KMS-11 (cell line): ENCODE measurements around the gene CACNA1G.

Experiments used
- H2AFZ ChIP-seq: fragments of 200-600 bp; sonication (generic); 2 replicates; pipeline ENCODE4 v1.6.1; 2016; ENCODE audit warnings: antibody characterized with exemption, mixed run types, low read depth
- H3K27ac ChIP-seq: fragments of 200-600 bp; sonication (generic); 2 replicates; pipeline ENCODE4 v1.6.1; 2016; ENCODE audit warnings: mild to moderate bottlenecking, mixed run types
- H3K27me3 ChIP-seq: fragments of 200-600 bp; sonication (generic); 2 replicates; pipeline ENCODE4 v1.6.1; 2017; ENCODE audit warnings: mild to moderate bottlenecking, low read depth, mixed run types, moderate library complexity; ENCODE audit not compliant: insufficient read depth
- H3K36me3 ChIP-seq: fragments of 200-600 bp; sonication (generic); 2 replicates; pipeline ENCODE4 v1.6.1; 2017; ENCODE audit warnings: mild to moderate bottlenecking, mixed run types; ENCODE audit not compliant: insufficient read depth
- H3K4me1 ChIP-seq: fragments of 200-600 bp; sonication (generic); 2 replicates; pipeline ENCODE4 v1.6.1; 2016; ENCODE audit warnings: mild to moderate bottlenecking, low read depth, mixed run types; ENCODE audit not compliant: poor library complexity, severe bottlenecking
- H3K4me2 ChIP-seq: fragments of 200-600 bp; sonication (generic); 2 replicates; pipeline ENCODE4 v1.7.0; 2016; ENCODE audit warnings: mild to moderate bottlenecking, mixed run types
- H3K4me3 ChIP-seq: fragments of 200-600 bp; sonication (generic); IDR thresholded peaks from 2 replicates; pipeline ENCODE4 v1.6.1; 2017; ENCODE audit warnings: low read depth, low read length, mixed read lengths; ENCODE audit not compliant: insufficient read depth
- H3K79me2 ChIP-seq: fragments of 200-600 bp; sonication (generic); 2 replicates; pipeline ENCODE4 v1.6.1; 2016; ENCODE audit warnings: low read depth, mixed run types; ENCODE audit not compliant: insufficient read depth
- H3K9ac ChIP-seq: fragments of 200-600 bp; sonication (generic); 2 replicates; pipeline ENCODE4 v1.6.1; 2016; ENCODE audit warnings: mild to moderate bottlenecking, mixed run types
- H4K20me1 ChIP-seq: fragments of 200-600 bp; sonication (generic); 2 replicates; pipeline ENCODE4 v1.6.1; 2016; ENCODE audit warnings: mild to moderate bottlenecking, mixed run types; ENCODE audit not compliant: insufficient read depth
- TF ChIP-seq, protein P1 (sequence below): fragments of 200-600 bp; sonication (generic); conservative IDR thresholded peaks from 2 replicates; pipeline ENCODE4 v1.6.1; 2017; ENCODE audit warnings: low read depth, mild to moderate bottlenecking, antibody characterized with exemption, low read length, moderate library complexity, mixed read lengths

The CACNA1G gene

GRCh38 chr17:50631195-50631907 lies 70.8 kb downstream of the CACNA1G start:
- H3K27ac ChIP-seq = no peak overlapping the region
- no peaks in the 10 kb centered on the region for H3K79me2 ChIP-seq
- H3K4me1 ChIP-seq = no peaks in the 10 kb centered on the region
- H4K20me1 ChIP-seq = no peaks in the 10 kb centered on the region
- peaks cover 80% of the 10 kb centered on the region for H3K27me3 ChIP-seq
- H3K4me3 ChIP-seq = no peak overlapping the region
- no peak overlapping the region for H3K9ac ChIP-seq
- no peaks in the 10 kb centered on the region for H3K36me3 ChIP-seq
- no peak overlapping the region for H3K4me2 ChIP-seq
- TF ChIP-seq, protein P1, sequence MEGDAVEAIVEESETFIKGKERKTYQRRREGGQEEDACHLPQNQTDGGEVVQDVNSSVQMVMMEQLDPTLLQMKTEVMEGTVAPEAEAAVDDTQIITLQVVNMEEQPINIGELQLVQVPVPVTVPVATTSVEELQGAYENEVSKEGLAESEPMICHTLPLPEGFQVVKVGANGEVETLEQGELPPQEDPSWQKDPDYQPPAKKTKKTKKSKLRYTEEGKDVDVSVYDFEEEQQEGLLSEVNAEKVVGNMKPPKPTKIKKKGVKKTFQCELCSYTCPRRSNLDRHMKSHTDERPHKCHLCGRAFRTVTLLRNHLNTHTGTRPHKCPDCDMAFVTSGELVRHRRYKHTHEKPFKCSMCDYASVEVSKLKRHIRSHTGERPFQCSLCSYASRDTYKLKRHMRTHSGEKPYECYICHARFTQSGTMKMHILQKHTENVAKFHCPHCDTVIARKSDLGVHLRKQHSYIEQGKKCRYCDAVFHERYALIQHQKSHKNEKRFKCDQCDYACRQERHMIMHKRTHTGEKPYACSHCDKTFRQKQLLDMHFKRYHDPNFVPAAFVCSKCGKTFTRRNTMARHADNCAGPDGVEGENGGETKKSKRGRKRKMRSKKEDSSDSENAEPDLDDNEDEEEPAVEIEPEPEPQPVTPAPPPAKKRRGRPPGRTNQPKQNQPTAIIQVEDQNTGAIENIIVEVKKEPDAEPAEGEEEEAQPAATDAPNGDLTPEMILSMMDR = no peak
- no peak overlapping the region for H2AFZ ChIP-seq

GRCh38 chr17:50631908-50632571 lies 71.5 kb downstream of the CACNA1G start:
- no peaks in the 10 kb centered on the region for H3K4me1 ChIP-seq
- no peak overlapping the region for H2AFZ ChIP-seq
- no peak overlapping the region for H3K4me2 ChIP-seq
- TF ChIP-seq, protein P1 = no peak
- no peak overlapping the region for H3K27ac ChIP-seq
- H3K36me3 ChIP-seq = no peaks in the 10 kb centered on the region
- no peak overlapping the region for H3K9ac ChIP-seq
- no peaks in the 10 kb centered on the region for H4K20me1 ChIP-seq
- no peaks in the 10 kb centered on the region for H3K79me2 ChIP-seq
- H3K4me3 ChIP-seq = no peak overlapping the region
- H3K27me3 ChIP-seq = peaks cover 78% of the 10 kb centered on the region

DNA sequence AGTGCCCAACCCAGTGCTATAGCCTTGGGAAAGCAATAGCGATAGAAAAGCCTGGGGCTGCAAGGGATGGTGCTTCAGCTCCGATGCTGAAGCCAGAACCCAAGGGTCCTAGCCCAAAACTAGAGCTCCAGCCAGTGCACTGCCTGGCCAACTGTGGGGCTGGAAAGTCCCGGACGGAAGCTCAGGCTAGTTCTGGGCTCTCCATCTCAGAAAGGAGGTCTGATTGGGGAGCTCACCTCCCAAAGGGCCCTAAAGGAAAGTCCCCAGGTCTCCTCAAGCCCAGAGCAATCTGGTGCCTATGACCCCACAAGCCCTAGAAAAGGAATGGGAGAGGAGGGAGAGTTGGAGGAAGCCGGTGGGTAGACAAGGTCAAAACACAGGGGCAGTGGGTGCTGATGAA lies 72.1 kb downstream of the CACNA1G start:
- H3K79me2 ChIP-seq = no peaks in the 10 kb centered on the region
- no peaks in the 10 kb centered on the region for H4K20me1 ChIP-seq
- no peak overlapping the region for H3K27ac ChIP-seq
- H3K27me3 ChIP-seq = peaks cover 72% of the 10 kb centered on the region
- TF ChIP-seq, protein P1 = no peak
- no peak overlapping the region for H3K9ac ChIP-seq
- H3K36me3 ChIP-seq = no peaks in the 10 kb centered on the region
- no peaks in the 10 kb centered on the region for H3K4me1 ChIP-seq
- no peak overlapping the region for H3K4me2 ChIP-seq
- no peak overlapping the region for H3K4me3 ChIP-seq
- H2AFZ ChIP-seq = no peak overlapping the region

- Histone ChIP-seq H3K4me1 (no peaks in the 10 kb centered on the region), H3K4me2 (no peak overlapping the region), H2AFZ (no peak overlapping the region), H3K9ac (no peak overlapping the region), H3K27me3 (peaks cover 64% of the 10 kb centered on the region), H3K79me2 (no peaks in the 10 kb centered on the region), H3K4me3 (no peak overlapping the region), H4K20me1 (no peaks in the 10 kb centered on the region), H3K27ac (no peak overlapping the region), H3K36me3 (no peaks in the 10 kb centered on the region)
- TF ChIP-seq, protein P1 = no peak
Measured at GRCh38 chr17:50633683-50634082, 73.2 kb downstream of the CACNA1G start.
